ENCODE measurements around the gene KRTAP10-12. TPM values are rescaled to one million over a fixed set of nuclear protein-coding genes. Genes with fewer than 3 reads are reported as not detected.

KRTAP10-12 gene
- total RNA-seq, 4 donors from 2014 or later, result 2.1 TPM; not detected in 3

DNA sequence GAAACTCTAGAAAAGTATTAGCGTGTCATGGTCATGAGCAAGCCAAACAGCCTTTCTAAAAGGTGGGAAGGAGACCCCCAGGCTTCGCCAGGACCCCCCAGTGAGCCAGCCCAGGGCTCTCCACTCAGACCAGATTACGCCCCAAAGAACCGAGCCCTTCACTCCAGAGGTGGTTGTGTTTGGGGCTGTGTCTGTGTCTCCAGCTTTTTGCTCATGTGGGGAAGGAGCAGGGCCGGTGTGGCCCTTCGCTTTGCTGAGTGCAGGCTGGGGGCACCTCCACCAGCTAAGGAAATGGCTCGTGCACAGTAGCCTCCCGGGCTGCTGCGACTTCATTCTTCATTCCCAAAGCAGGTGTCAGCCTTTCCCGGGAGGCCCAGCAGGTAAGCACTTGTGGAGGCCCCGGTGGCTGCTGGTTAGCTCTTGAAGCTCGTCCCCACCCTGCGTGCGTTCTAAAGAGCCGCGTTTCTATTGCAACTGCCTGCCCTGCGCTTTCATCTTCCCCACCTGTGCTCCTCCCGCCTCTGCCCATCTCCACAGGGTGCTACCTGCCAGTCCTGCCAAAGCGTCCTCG is 13.9 kb downstream of the KRTAP10-12 start:
- no peak overlapping the region for H3K4me3 ChIP-seq (ENCODE audit: low read depth, poor library complexity, severe bottlenecking)
- no peak for TF ChIP-seq POLR2A (IDR thresholded peaks at IDR 0.05)
- TF ChIP-seq, protein P1, sequence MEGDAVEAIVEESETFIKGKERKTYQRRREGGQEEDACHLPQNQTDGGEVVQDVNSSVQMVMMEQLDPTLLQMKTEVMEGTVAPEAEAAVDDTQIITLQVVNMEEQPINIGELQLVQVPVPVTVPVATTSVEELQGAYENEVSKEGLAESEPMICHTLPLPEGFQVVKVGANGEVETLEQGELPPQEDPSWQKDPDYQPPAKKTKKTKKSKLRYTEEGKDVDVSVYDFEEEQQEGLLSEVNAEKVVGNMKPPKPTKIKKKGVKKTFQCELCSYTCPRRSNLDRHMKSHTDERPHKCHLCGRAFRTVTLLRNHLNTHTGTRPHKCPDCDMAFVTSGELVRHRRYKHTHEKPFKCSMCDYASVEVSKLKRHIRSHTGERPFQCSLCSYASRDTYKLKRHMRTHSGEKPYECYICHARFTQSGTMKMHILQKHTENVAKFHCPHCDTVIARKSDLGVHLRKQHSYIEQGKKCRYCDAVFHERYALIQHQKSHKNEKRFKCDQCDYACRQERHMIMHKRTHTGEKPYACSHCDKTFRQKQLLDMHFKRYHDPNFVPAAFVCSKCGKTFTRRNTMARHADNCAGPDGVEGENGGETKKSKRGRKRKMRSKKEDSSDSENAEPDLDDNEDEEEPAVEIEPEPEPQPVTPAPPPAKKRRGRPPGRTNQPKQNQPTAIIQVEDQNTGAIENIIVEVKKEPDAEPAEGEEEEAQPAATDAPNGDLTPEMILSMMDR (IDR thresholded peaks at IDR 0.05), result no peak
- WGBS, 2 donors, result 4% methylated on average over 18 to 20 of the region's 20 CpGs
- DNase-seq (ENCODE audit: low spot score in 2 of 2), result peak in 1 of 2 donors; percentile 76
- intact Hi-C loops (cut with DNase I; ENCODE audit: low total_unique reads), result no loop called here

- TF ChIP-seq, protein P1 (IDR thresholded peaks at IDR 0.05), result no peak
- TF ChIP-seq POLR2A (IDR thresholded peaks at IDR 0.05), result no peak
- intact Hi-C loops (cut with DNase I; ENCODE audit: low total_unique reads), result no loop called here
- no peak within 1 kb of the TSS for H3K4me3 ChIP-seq (ENCODE audit: low read depth, poor library complexity, severe bottlenecking)
- 5 to 7% methylated on average over 21 to 29 of the region's 41 CpGs for WGBS, 2 donors
- peak in 1 of 2 donors; percentile 78 for DNase-seq (ENCODE audit: low spot score in 2 of 2)
Observed at GRCh38 chr21:44711327-44712202, 14.6 kb downstream of the KRTAP10-12 start, which contains the start of gene TSPEAR. Gene TSPEAR (minus strand): TSS chr21:44711572. CDS start chr21:44711514, 58 bp downstream.

DNA sequence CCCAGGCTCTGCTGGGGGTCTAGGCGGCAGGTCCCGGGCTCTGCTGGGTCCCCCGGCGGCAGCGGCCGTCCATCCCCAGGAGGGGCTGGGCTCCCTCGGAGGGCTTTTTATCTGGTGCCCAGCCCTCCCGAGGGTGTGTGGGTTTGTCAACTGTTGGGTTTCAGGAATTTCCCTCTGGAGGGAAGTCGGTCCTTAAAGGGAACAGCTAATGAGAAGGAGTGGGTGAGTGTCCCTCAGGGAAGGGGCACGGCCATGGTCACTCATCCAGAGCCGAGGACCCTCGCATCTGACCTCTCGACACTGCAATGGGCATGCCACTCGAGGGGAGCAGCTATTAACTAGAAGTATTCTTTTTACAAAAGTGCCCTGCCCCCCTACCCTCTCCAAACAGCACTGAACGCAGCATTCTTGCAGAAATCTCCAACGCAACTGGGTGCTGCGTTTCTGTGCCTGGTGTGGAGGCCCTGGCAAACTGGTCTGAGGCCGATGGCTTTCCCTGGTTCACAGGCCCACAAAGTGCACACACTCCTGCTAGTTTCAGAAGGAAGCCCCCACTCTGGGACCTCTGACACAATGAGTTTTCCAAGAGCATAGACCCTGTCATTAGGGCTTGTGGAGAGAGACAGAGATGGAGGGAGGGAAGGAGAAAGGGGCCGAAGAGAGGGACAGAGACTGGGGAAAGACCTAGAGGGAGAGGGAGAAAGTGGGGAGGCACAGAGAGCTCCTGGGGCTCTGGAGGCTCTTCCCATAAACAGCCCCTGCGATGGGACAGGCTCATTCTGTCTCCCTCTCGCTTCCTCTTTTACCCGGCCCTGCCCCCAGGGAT is 15.4 kb downstream of the KRTAP10-12 start:
- peak in 1 of 2 donors; percentile 68 for DNase-seq (ENCODE audit: low spot score in 2 of 2)
- H3K4me3 ChIP-seq (ENCODE audit: low read depth, poor library complexity, severe bottlenecking), result no peak overlapping the region
- 17 to 22% methylated on average over 15 to 21 of the region's 22 CpGs for WGBS, 2 donors
- TF ChIP-seq, protein P1 (IDR thresholded peaks at IDR 0.05), result no peak
- TF ChIP-seq POLR2A (IDR thresholded peaks at IDR 0.05), result no peak
- intact Hi-C loops (cut with DNase I; ENCODE audit: low total_unique reads), result no loop called here

GRCh38 chr21:44713130-44713529 is 16.2 kb downstream of the KRTAP10-12 start:
- intact Hi-C loops (cut with DNase I; ENCODE audit: low total_unique reads), result no loop called here
- no peak overlapping the region for H3K4me3 ChIP-seq (ENCODE audit: low read depth, poor library complexity, severe bottlenecking)
- 63 to 70% methylated on average over 9 of the region's 9 CpGs for WGBS, 2 donors
- TF ChIP-seq POLR2A (IDR thresholded peaks at IDR 0.05), result no peak
- TF ChIP-seq, protein P1 (IDR thresholded peaks at IDR 0.05), result no peak
- peak in 1 of 2 donors; percentile 32 for DNase-seq (ENCODE audit: low spot score in 2 of 2)

DNA sequence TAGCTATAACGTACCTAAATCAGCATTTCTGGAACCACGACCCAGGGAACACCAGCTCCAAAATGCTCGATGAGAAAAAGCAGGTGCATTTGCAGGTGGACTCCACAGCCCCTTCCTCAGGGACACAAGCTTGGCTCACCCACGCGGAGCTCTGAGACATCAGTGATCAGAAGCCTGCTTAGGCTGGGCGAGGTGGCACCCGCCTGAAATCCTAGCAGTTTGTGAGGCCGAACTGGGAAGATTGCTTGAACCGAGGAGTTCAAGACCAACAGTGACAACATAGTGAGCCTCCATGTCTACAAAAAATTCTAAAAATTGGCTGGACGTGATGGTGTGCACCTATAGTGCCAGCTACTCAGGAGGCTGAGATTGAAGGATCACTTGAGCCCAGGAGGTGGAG is 16.9 kb downstream of the KRTAP10-12 start:
- TF ChIP-seq, protein P1 (IDR thresholded peaks at IDR 0.05), result no peak
- TF ChIP-seq POLR2A (IDR thresholded peaks at IDR 0.05), result no peak
- intact Hi-C loops (cut with DNase I; ENCODE audit: low total_unique reads), result no loop called here
- H3K4me3 ChIP-seq (ENCODE audit: low read depth, poor library complexity, severe bottlenecking), result no peak overlapping the region
- WGBS, 2 donors, result 89 to 92% methylated on average over 10 of the region's 10 CpGs
- DNase-seq (ENCODE audit: low spot score in 2 of 2), result peak in 1 of 2 donors; percentile 42

Data from lower leg skin (tissue), 4 donors.